HepG2 (cell line): ENCODE measurements around the gene LRP5. TPM values are rescaled to one million over a fixed set of nuclear protein-coding genes. Genes with fewer than 3 reads are reported as not detected.

Source experiments
- AHDC1 ChIP-seq: sonication (generic); formaldehyde crosslinking; IDR thresholded peaks from 2 replicates; pipeline ENCODE4 v1.5.1; 2020; ENCODE audit warnings: mild to moderate bottlenecking, missing genetic modification reagents, borderline replicate concordance
- KDM4B ChIP-seq: sonication (generic); formaldehyde crosslinking; IDR thresholded peaks from 2 replicates; pipeline ENCODE4 v1.4.0; 2020; ENCODE audit warnings: missing genetic modification reagents
- ZNF646 ChIP-seq: sonication (generic); formaldehyde crosslinking; IDR thresholded peaks from 2 replicates; pipeline ENCODE4 v1.9.0; 2021; ENCODE audit warnings: mild to moderate bottlenecking, missing genetic modification reagents
- polyA plus RNA-seq, 8 experiments: library from polyadenylated mRNA; depleted of rRNA in 3 of 8; stranded (reverse) in 7 of 8; unstranded in 1 of 8; fragments of >200 nt; fragmentation: Illumina TruSeq in 4 of 8; extraction: Trizol in 4 of 8; gene quantifications; 2 replicates each; pipeline versions ENCODE4 v1.2.1 to v1.2.3, GENCODE V29; 2011 to 2016; ENCODE audit warnings: low read depth in 4 of 8, missing spikeins in 1 of 8, mixed read lengths in 1 of 8; ENCODE audit not compliant: insufficient read depth in 1 of 8
- total RNA-seq, 5 experiments: library from RNA; depleted of rRNA; stranded (reverse); fragments of >200 nt; fragmentation: Illumina TruSeq; extraction: Trizol; gene quantifications; 2 replicates each; pipeline ENCODE4 v1.2.3, GENCODE V29; 2016; ENCODE audit warnings: low read depth in 1 of 5

Gene LRP5
- total and polyA plus RNA-seq, 2 of the 13 experiments (the other 11 are each of a cell fraction or from before 2014, with no cell fraction given): 40.4 to 64.0 TPM

- TF ChIP-seq AHDC1: 0 out of 2 replicates have a peak, but pooled peaks have one; percentile 24
- TF ChIP-seq KDM4B (CRISPR knock-in tag): no peak
- TF ChIP-seq ZNF646 (CRISPR knock-in tag): peak; percentile 71
- TF ChIP-seq, all 625 proteins: peak for 23
Measured at GRCh38 chr11:68321293-68322051, 9.1 kb downstream of the LRP5 start (continued).
